ENCODE results near the gene OR10A3. TPM values are rescaled to one million over a fixed set of nuclear protein-coding genes. Genes with fewer than 3 reads are reported as not detected.

The OR10A3 gene
- polyA plus RNA-seq, 3 donors, result not detected

DNA sequence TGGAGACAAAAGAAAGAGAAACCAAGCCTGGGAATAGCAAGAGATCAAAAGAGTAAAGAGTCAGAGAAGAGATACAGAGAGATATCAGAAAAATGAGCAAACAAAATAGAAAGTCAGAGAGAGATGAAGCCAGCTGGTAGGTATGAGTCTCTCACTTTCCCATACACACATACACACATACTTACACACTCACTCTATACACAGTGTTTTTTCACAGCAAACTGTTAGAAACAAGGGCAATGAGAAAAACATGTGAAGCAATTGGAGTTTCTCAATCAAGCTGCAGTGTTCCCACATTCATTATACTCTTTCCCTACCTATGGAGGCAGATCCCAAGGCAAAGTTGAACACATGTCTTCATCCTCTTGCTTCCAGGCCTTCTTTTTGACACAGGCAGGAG lies 26.3 kb upstream of the OR10A3 start:
- intact Hi-C loops (cut with micrococcal nuclease), result no loop called here
- Histone ChIP-seq H3K4me1 (ENCODE audit: control insufficient read depth in 1 of 2, insufficient read depth in 2 of 2, low read length in 2 of 2) (no peaks in the 10 kb centered on the region), H3K4me3 (replicated peaks in 1 of 3; ENCODE audit: low read depth in 2 of 3, low read length in 3 of 3) (no peak overlapping the region), H3K9me3 (replicated peaks in 1 of 2; ENCODE audit: control insufficient read depth in 1 of 2, insufficient read depth in 1 of 2, low read length in 2 of 2) (no peaks in the 10 kb centered on the region), H3K36me3 (replicated peaks in 1 of 2; ENCODE audit: control insufficient read depth in 1 of 2, insufficient read depth in 2 of 2, low read length in 2 of 2) (no peaks in the 10 kb centered on the region), H3K27me3 (ENCODE audit: control insufficient read depth in 2 of 2, insufficient read depth in 2 of 2, low read length in 2 of 2) (peaks cover 0 to 3% of the 10 kb centered on the region in 2 donors), H2AFZ (ENCODE audit: insufficient read depth, low read depth, low read length, poor library complexity, severe bottlenecking) (no peak overlapping the region), H3K27ac (ENCODE audit: low read depth in 1 of 2, low read length in 2 of 2) (no peak overlapping the region), H3K4me2 (replicated peaks; ENCODE audit: extremely low read depth, low read length, poor library complexity, severe bottlenecking) (no peak overlapping the region), H3K79me2 (ENCODE audit: insufficient read depth, low read length) (no peaks in the 10 kb centered on the region), H4K20me1 (ENCODE audit: insufficient read depth, low read length) (no peaks in the 10 kb centered on the region), H3K9ac (ENCODE audit: insufficient read depth, low read length, poor library complexity, severe bottlenecking) (no peak overlapping the region)
- Mint-ChIP-seq H3K27me3 (ENCODE audit: low read depth in 3 of 3) (peaks cover 0 to 12% (median 10%) of the 10 kb centered on the region in 3 donors), H3K4me1 (no peaks in the 10 kb centered on the region), H3K4me3 (no peak overlapping the region), H3K9me3 (peaks cover 0 to 4% (median 0%) of the 10 kb centered on the region in 7 donors), H3K36me3 (no peaks in the 10 kb centered on the region), H3K27ac (no peak overlapping the region)
- DNase-seq, result no peak
- TF ChIP-seq CTCF (IDR thresholded peaks at IDR 0.05), result no peak

- 67% methylated on average over 1 of the region's 1 CpG for WGBS (ENCODE audit: insufficient coverage)
- Histone ChIP-seq H3K79me2 (ENCODE audit: insufficient read depth, low read length) (no peaks in the 10 kb centered on the region), H3K9me3 (replicated peaks in 1 of 2; ENCODE audit: control insufficient read depth in 1 of 2, insufficient read depth in 1 of 2, low read length in 2 of 2) (no peaks in the 10 kb centered on the region), H2AFZ (ENCODE audit: insufficient read depth, low read depth, low read length, poor library complexity, severe bottlenecking) (no peak overlapping the region), H3K27me3 (ENCODE audit: control insufficient read depth in 2 of 2, insufficient read depth in 2 of 2, low read length in 2 of 2) (peaks cover 0 to 3% of the 10 kb centered on the region in 2 donors), H3K4me3 (replicated peaks in 1 of 3; ENCODE audit: low read depth in 2 of 3, low read length in 3 of 3) (no peak overlapping the region), H3K27ac (ENCODE audit: low read depth in 1 of 2, low read length in 2 of 2) (no peak overlapping the region), H3K9ac (ENCODE audit: insufficient read depth, low read length, poor library complexity, severe bottlenecking) (no peak overlapping the region), H3K4me1 (ENCODE audit: control insufficient read depth in 1 of 2, insufficient read depth in 2 of 2, low read length in 2 of 2) (no peaks in the 10 kb centered on the region), H3K36me3 (replicated peaks in 1 of 2; ENCODE audit: control insufficient read depth in 1 of 2, insufficient read depth in 2 of 2, low read length in 2 of 2) (no peaks in the 10 kb centered on the region), H3K4me2 (replicated peaks; ENCODE audit: extremely low read depth, low read length, poor library complexity, severe bottlenecking) (no peak overlapping the region), H4K20me1 (ENCODE audit: insufficient read depth, low read length) (no peaks in the 10 kb centered on the region)
- intact Hi-C loops (cut with micrococcal nuclease), result no loop called here
- H3K36me3 Mint-ChIP-seq, result no peaks in the 10 kb centered on the region
- H3K4me1 Mint-ChIP-seq, result no peaks in the 10 kb centered on the region
- TF ChIP-seq CTCF (IDR thresholded peaks at IDR 0.05), result no peak
- no peak overlapping the region for H3K27ac Mint-ChIP-seq
- peaks cover 0 to 10% (median 10%) of the 10 kb centered on the region in 3 donors for H3K27me3 Mint-ChIP-seq (ENCODE audit: low read depth in 3 of 3)
- DNase-seq, result no peak
- H3K9me3 Mint-ChIP-seq, result peaks cover 0 to 4% (median 0%) of the 10 kb centered on the region in 7 donors
- no peak overlapping the region for H3K4me3 Mint-ChIP-seq
These were observed 25.6 kb upstream of the OR10A3 start for GRCh38 chr11:7967097-7967496.

All from CD14-positive monocyte (primary cell).